ENCODE measurements around the gene PLEKHG1.

The PLEKHG1 gene

DNA sequence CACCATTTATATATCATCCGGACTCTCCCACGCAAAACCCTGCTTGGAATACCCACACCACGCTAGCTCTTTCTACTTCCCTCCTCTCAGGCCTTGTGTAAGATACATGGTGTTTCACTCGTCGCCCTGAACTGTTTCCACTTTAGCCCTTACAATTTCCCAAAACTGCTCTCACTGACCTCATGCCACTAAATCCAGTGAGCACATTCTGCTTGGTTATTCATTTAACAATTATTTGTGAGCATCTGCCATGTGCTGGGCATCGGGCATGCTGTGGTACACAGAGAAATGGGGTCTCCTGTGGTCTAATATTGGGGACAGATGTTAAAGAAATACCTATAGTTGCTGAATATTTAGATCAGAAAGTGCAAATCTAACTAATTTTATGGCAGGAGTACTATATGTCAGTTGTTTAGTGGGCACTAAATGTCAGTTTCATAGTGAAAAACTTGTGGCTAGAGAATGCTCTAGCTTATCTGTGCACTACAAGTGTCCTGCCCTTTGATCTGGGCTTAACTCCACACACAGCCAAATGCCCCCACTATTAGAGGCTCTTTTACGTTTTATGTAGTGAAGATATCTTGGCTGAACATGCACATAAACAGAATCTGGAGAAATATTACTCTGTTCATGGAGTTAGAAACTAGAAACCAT is 41.0 kb downstream of the PLEKHG1 start:
- DNase-seq (ENCODE audit: low read depth): no peak

DNA sequence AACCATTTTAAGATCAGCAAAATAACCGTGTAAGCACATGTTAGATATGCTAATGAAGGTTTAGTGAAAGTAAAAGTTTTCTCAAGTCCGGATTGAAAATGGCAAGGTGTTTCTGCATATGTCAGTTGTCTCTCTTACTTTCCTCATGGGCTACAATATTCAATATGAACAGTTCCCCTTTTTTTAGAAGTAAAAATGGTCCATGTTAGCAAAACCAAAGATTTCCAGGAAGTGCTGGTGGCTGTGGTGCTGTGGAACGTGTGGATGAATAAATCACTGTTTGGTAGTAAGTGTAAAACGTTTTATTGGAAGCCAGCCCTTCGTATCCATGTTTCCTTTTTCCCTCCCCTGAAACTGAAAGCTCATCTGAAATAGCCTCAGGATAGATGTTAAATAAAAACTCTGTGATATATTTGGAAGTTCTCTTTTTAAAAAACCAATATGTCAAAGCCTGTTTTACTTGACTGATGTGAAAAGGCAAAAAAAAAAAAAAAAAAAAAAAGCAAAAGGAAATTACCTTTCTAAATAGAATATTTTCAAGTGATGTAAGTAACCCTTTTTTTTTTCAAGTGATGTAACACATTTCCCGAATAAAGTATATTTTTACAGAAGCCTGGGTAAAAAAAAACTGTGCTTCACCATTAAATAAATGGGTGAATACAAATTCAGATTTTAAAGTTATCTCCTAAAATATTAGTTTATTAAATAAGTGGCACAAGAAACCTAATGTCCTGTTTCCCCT is 41.9 kb downstream of the PLEKHG1 start:
- no peak for DNase-seq (ENCODE audit: low read depth)

DNA sequence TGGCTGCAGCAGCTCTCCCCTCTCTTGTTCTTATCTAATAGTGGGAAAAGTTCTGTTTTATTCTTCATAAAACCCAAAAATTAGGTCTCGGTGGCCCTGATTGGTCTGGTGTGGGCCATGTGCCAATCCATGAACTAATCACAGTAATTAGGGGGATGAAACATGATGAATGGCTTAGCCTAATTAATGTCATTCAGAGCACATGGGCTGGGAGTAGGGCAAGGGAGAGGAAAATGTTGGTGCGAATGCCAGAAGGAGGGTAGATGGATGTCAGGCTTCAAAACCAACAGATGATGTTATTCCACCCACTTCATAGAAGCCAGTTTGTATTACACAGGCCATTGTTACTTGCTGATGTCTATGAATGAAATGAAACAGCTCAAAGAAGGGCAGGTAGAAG is 46.5 kb downstream of the PLEKHG1 start:
- no peak for DNase-seq (ENCODE audit: low read depth)

DNA sequence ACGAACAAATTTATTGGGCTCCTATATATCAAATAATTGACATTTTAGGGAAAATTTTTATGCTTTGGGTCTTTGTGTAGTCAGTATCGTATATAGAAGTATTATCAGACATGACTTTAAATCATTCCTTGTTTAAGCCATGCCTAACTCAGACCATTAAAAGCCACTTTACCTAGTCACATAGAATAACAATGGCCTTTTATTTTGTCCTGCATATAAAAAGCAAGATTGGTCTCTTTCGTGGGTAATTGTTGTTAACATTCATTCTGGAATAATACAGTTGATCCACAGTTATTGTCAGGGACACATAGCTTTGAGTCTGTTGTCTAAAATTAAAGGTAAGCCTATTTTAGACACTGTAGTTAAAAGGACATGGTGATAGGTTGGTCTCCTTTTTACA is 47.4 kb downstream of the PLEKHG1 start:
- no peak for DNase-seq (ENCODE audit: low read depth)
